NCI-H2196 treated with DMSO at 0.1 percent for 48 hours (cell line): ENCODE measurements around the gene FANCI.

Experiments used
- DNase-seq: peaks from one replicate; lab custom pipeline; 2025; ENCODE audit not compliant: unreplicated experiment; lab: John Stamatoyannopoulos, UW

The FANCI gene

GRCh38 chr15:89303986-89304385 lies 60.2 kb downstream of the FANCI start:
- no peak for DNase-seq

- no peak for DNase-seq
Observed at GRCh38 chr15:89305395-89305794, 61.6 kb downstream of the FANCI start.

- DNase-seq: no peak
Observed at GRCh38 chr15:89307046-89307587, 63.3 kb downstream of the FANCI start.

GRCh38 chr15:89307791-89308190 lies 64.0 kb downstream of the FANCI start:
- no peak for DNase-seq

- no peak for DNase-seq
Observed at GRCh38 chr15:89308236-89308635, 64.5 kb downstream of the FANCI start.

GRCh38 chr15:89309993-89310392 lies 66.2 kb downstream of the FANCI start:
- no peak for DNase-seq

- no peak for DNase-seq
Observed at GRCh38 chr15:89315375-89315929, 71.7 kb downstream of the FANCI start.

- no peak for DNase-seq
Observed at GRCh38 chr15:89316504-89316903, 72.7 kb downstream of the FANCI start.

- DNase-seq: no peak
Observed at GRCh38 chr15:89317186-89317720, 73.5 kb downstream of the FANCI start.

GRCh38 chr15:89319678-89320077 lies 75.9 kb downstream of the FANCI start:
- no peak for DNase-seq

GRCh38 chr15:89320200-89320599 lies 76.4 kb downstream of the FANCI start:
- no peak for DNase-seq

GRCh38 chr15:89321521-89322410 lies 78.0 kb downstream of the FANCI start:
- no peak for DNase-seq

GRCh38 chr15:89322822-89323221 lies 79.0 kb downstream of the FANCI start:
- DNase-seq: no peak

- no peak for DNase-seq
Observed at GRCh38 chr15:89323825-89324224, 80.0 kb downstream of the FANCI start.

GRCh38 chr15:89325039-89325803 lies 81.4 kb downstream of the FANCI start:
- no peak for DNase-seq

GRCh38 chr15:89326316-89326715 lies 82.5 kb downstream of the FANCI start:
- DNase-seq: peak; percentile 37

- DNase-seq: no peak
Observed at GRCh38 chr15:89327113-89327512, 83.3 kb downstream of the FANCI start.

GRCh38 chr15:89328398-89329254 lies 84.8 kb downstream of the FANCI start:
- DNase-seq: no peak

- no peak for DNase-seq
Observed at GRCh38 chr15:89329329-89330084, 85.7 kb downstream of the FANCI start.

- no peak for DNase-seq
Observed at GRCh38 chr15:89330119-89330518, 86.3 kb downstream of the FANCI start.
